MG63 (cell line): Measurements from ENCODE around the gene SLC44A3. TPM values are rescaled to one million over a fixed set of nuclear protein-coding genes. Genes with fewer than 3 reads are reported as not detected.

ENCODE experiments used
- DNase-seq: peaks from one replicate; pipeline ENCODE4 v3.0.0-alpha.2; 2020
- H3K27me3 ChIP-seq: fragments of 250-450 bp; sonication (Bioruptor Pico); 2 replicates; pipeline ENCODE4 v1.5.1; 2020; ENCODE audit warnings: mild to moderate bottlenecking, moderate library complexity
- H3K36me3 ChIP-seq: fragments of 250-450 bp; sonication (Bioruptor Pico); 2 replicates; pipeline ENCODE4 v1.5.1; 2020; ENCODE audit warnings: mild to moderate bottlenecking, moderate library complexity
- H3K4me3 ChIP-seq: fragments of 250-450 bp; sonication (Bioruptor Pico); 2 replicates; pipeline ENCODE4 v1.5.1; 2020; ENCODE audit warnings: mild to moderate bottlenecking, moderate library complexity
- H3K9me3 ChIP-seq: fragments of 250-450 bp; sonication (Bioruptor Pico); 2 replicates; pipeline ENCODE4 v1.5.1; 2020; ENCODE audit warnings: mild to moderate bottlenecking, moderate library complexity
- total RNA-seq: library from RNA; depleted of rRNA; stranded (reverse); fragments of >200 nt; shearing (Covaris generic); gene quantifications from 2 replicates; pipeline ENCODE4 v1.2.3, GENCODE V29; 2014; ENCODE audit warnings: low replicate concordance; rRNA removed

The SLC44A3 gene
- 0.26 and 0.57 TPM in 2 replicates for total RNA-seq

DNA sequence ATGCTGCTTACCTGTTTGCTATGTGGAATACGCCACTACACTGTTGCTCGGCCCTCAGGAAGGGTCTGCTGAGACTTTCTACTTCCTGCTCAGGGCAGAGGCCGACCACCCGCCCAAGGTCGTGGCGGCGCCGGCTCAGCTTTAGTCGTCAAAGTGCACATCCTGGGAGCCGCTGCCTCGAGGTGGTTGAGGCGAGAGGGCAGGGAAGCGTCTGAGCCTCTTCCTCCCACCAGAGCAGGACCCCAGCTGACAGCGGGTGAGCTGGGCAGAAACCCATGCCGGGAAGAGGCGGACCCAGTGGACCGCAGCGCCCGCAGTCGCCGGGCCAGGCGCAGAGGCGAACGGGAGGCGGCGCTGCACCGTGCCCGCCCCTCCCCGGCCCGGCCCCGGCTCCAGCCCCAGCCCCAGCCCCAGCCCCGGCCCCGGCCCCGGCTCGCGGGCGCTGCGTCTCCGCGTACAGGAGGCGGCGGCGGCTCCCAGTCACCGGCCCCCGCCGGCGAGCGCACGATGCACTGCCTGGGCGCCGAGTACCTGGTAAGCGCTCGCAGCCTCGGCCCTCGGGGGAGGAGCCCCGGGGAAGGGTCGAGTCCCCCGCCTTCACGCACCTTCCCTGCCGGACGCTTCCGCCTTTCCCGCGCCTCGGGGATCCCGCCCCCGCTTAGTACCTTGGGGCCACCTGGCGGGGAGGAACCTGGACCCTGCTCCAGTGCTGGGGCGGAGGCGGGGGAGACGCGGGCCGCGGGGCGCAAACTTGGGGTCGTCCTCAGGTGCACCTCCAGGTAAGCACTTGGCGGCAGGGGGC lies at the start of gene SLC44A3:
TSS of gene SLC44A3 (plus strand) at position 413 of the 802 bp plus-strand sequence. CDS start at position 508, 95 bp downstream.
- H3K27me3 ChIP-seq: no peaks in the 10 kb centered on the region; the same call in 1 of the 2 replicates
- no peaks in the 10 kb centered on the region for H3K36me3 ChIP-seq
- no peaks in the 10 kb centered on the region for H3K9me3 ChIP-seq
- peak; percentile 51 for DNase-seq
- H3K4me3 ChIP-seq: peak within 1 kb of the TSS; percentile 45

DNA sequence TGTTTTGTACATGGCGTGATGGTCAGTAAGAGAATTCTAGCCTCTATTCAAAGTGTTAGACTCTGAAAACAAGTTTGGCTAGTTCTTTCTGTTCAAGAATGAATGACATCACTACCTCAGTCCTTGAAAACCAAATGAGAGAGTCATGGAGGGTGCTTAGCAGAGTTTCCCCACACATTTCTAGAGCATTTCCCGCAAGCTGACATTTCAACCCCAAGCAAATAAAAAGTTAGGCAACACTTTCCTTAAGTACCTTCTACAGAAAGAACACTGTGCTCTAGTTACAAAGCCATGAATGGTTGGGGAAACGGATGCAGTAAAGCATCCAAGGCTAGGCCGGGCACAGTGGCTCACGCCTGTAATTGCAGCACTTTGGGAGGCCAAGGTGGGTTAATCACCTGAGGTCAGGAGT lies 47.9 kb upstream of the SLC44A3 start:
- DNase-seq: no peak
- no peaks in the 10 kb centered on the region for H3K27me3 ChIP-seq
- no peak overlapping the region for H3K4me3 ChIP-seq
- H3K36me3 ChIP-seq: no peaks in the 10 kb centered on the region
- no peaks in the 10 kb centered on the region; the same call in 1 of the 2 replicates for H3K9me3 ChIP-seq

GRCh38 chr1:94772845-94773244 lies 47.3 kb upstream of the SLC44A3 start:
- no peaks in the 10 kb centered on the region for H3K36me3 ChIP-seq
- no peaks in the 10 kb centered on the region for H3K27me3 ChIP-seq
- H3K4me3 ChIP-seq: no peak overlapping the region
- DNase-seq: no peak
- H3K9me3 ChIP-seq: no peaks in the 10 kb centered on the region; the same call in 1 of the 2 replicates

DNA sequence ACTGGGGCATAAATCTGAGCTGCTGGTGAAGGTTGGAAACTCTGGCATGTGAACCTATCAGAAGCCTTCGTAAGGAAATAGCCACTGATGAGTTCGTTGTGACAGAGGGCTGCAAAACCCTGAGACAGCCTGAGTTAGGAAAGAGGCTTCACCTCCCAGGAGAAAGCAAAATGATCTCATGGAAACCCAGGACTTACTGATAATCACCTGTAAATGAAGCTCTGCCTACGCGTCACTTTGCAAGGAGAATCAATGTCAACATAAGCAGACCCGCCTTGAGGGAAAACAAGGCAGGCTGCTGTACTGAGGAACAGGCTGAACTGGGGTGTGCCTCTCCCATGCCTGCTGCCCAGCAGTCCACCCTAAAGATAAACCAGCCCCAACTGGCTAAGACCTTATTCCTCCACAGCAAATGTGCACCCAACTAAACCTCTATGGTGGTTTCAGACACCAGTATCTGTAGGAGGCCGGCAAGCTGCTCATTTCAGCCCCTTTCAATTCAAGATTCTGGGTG lies 46.8 kb upstream of the SLC44A3 start:
- no peaks in the 10 kb centered on the region for H3K36me3 ChIP-seq
- H3K4me3 ChIP-seq: no peak overlapping the region
- no peaks in the 10 kb centered on the region for H3K27me3 ChIP-seq
- no peaks in the 10 kb centered on the region; the same call in 1 of the 2 replicates for H3K9me3 ChIP-seq
- no peak for DNase-seq

DNA sequence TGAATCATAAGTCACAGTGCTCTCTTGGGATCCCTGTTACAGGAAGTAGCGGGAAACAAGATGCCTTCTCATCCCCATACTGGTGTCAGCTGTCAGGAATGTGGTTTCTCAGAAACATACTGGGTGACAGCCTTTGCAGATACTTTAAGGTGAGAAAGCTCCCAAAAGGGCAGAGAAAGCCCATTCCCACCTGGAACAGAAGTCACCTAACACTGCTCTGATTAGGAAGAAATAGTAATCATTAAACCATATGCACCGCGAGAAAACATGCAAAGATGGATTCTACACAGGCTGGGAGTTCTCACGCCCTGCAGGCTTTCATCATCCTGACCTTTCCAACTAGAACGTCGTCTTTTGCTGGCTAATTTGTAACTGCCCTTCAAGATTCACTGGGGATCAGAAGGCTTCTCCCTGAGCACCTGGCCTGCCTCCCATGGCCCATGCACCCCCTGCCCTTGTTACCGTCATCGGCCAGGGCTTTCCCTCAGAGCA lies 46.2 kb upstream of the SLC44A3 start:
- no peak for DNase-seq
- Histone ChIP-seq H3K27me3 (no peaks in the 10 kb centered on the region), H3K4me3 (no peak overlapping the region), H3K36me3 (no peaks in the 10 kb centered on the region), H3K9me3 (no peaks in the 10 kb centered on the region; the same call in 1 of the 2 replicates)

DNA sequence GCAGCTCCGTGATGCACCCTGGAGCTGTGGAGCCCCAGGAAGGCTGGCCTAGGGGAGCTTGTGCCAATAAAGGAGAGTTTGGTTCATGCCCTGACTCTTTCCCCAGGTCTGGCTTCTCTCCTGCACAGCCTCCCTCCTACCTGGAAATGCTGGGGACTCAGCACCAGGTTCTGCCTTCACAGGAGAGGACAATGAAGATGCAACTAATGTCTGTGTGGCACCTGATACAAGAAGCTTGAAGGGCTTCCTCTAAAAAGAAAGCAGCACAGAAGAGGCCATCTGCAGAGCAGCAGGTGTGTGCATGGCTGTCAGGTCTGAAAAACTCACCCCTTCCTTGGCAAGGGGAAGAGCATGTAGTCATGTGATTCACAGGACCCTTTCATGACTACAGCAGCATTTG lies 43.7 kb upstream of the SLC44A3 start:
- H3K9me3 ChIP-seq: no peaks in the 10 kb centered on the region; the same call in 1 of the 2 replicates

GRCh38 chr1:94777281-94777680 lies 42.9 kb upstream of the SLC44A3 start:
- H3K4me3 ChIP-seq: no peak overlapping the region
- no peaks in the 10 kb centered on the region for H3K36me3 ChIP-seq
- no peaks in the 10 kb centered on the region; the same call in 1 of the 2 replicates for H3K9me3 ChIP-seq
- no peak for DNase-seq
- no peaks in the 10 kb centered on the region for H3K27me3 ChIP-seq

More for the DNA sequence above, 43.7 kb upstream of the SLC44A3 start:
- Histone ChIP-seq H3K4me3 (no peak overlapping the region), H3K27me3 (no peaks in the 10 kb centered on the region), H3K36me3 (no peaks in the 10 kb centered on the region)
- no peak for DNase-seq

DNA sequence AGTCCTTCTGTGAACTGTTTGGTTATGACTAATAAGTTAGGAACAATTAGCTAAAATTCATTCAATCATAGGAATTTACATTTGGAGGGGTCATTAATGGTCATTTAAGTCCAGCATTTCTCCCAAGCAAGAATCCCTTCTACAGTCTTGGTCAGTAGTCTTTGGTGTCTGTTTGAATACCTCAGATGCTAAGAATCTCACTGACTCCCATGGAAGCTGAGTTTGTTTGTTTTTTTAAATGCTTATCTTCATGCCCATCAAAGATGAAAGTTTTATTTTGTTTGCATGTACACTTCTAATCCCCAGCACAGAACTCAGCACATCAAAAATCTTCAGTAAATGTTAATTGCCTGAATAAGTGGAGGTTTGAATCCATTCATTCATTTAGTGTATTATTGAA lies 41.3 kb upstream of the SLC44A3 start:
- Histone ChIP-seq H3K36me3 (no peaks in the 10 kb centered on the region), H3K9me3 (no peaks in the 10 kb centered on the region; the same call in 1 of the 2 replicates), H3K27me3 (no peaks in the 10 kb centered on the region), H3K4me3 (no peak overlapping the region)
- DNase-seq: no peak

DNA sequence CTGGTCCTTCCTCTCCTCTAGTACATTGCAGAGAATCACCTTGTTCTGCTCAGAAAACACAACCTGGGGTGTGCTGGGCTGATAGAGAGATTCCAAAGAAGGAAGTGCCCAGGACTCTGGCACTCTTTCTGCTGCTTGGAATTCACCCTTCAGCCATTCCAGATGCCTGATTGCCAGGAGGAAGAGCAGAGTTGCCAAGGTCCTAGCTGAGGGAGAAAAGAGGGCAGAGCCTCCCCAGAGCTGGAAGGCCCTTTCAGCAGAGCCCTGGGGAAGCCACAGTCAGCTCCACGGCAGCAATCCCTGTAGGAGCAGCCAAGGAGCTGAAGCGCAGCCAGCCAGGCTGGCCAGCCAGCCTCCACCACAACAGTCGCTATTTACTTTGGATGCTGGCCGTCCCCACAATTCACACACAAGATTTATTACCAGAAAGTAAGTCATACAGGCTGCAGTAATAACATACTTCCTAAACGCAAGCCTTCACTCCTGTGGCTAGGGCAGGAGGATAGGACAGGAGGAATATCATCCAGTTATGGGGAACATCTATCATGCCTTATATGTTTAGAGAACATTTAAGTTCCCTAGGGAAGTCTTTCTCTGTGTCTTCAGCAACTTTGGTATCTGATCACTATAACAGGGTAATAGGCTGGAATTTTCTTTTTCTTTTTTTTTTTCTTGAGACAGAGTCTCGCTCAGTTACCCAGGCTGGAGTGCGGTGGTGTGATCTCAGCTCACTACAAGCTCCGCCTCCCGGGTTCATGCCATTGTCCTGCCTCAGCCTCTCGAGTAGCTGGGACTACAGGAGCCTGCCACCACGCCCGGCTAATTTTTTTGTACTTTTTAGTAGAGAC lies 36.6 kb upstream of the SLC44A3 start:
- no peaks in the 10 kb centered on the region for H3K27me3 ChIP-seq
- DNase-seq: peak; percentile 99
- H3K9me3 ChIP-seq: 0 out of 2 replicates have a peak, but pooled peaks cover 3% of the 10 kb centered on the region
- H3K4me3 ChIP-seq: no peak overlapping the region
- no peaks in the 10 kb centered on the region for H3K36me3 ChIP-seq

DNA sequence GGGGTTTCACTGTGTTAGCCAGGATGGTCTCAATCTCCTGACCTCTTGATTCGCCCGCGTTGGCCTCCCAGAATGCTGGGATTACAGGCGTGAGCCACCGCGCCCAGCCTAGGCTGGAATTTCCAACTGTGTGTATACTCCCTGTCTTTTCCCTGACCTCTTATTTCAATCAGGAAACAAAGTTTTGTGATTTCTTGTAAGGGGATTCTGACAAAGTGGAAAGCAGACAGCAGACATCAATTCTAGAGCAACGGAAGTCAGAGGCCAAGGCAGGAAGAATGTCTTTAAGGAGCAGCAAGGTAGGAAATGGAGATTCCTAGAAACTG lies 36.0 kb upstream of the SLC44A3 start:
- no peak for DNase-seq
- no peak overlapping the region for H3K4me3 ChIP-seq
- H3K9me3 ChIP-seq: 0 out of 2 replicates have a peak, but pooled peaks cover 3% of the 10 kb centered on the region
- H3K27me3 ChIP-seq: no peaks in the 10 kb centered on the region
- H3K36me3 ChIP-seq: no peaks in the 10 kb centered on the region

DNA sequence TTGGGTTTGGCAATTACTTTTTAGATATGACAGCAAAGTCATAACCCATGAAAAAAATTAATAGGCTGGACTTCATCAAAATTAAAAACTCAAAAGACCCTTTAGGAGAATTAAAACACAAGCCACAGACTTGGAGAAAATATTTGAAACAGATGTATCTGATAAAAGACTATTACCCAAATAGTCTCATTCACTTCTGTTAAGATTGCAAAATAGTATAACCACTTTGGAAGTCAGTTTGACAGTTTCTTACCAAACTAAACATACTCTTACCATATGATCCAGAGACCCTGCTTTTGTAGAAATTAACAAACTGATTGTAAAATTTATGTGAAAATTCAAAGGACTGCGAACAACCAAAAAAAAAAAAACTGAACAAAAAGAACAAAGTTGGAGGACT lies 32.5 kb upstream of the SLC44A3 start:
- no peak for DNase-seq
- Histone ChIP-seq H3K9me3 (0 out of 2 replicates have a peak, but pooled peaks cover 3% of the 10 kb centered on the region), H3K4me3 (no peak overlapping the region), H3K27me3 (no peaks in the 10 kb centered on the region), H3K36me3 (no peaks in the 10 kb centered on the region)

DNA sequence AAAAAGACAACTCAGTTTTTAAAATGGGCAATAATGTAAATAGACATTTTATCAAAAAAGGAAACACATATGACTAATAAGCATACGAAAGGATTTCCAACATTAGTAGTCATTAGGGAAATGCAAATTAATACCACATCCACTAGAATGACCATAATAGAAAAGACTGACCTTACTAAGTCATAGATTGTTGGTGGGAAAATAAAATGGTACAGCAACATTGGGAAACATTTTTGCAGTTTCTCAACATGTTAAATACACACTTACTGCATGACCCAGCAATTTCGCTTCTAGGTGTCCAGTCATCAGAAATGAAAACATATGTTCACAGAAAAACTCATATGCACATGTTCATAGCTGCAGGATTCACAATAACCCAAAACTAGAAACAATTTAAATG lies 29.9 kb upstream of the SLC44A3 start:
- no peak for DNase-seq

DNA sequence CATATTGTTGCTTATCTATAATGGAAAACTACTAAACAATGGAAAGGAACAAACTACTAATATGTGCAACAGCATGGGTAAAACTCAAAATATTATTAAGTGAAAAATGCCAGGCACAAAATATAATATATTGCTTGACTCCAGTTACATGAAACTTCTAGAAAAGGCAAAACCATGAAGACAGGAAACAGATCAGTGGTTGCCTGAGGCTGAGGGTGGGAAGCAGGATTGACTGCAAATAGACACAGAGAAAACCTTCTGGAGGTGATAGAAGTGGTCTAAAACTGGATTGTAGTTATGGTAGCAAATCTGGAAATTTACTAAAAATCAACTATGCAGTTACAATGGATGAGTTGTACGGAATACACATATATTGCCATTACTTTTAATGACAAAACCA lies 29.5 kb upstream of the SLC44A3 start:
- H3K4me3 ChIP-seq: no peak overlapping the region
- H3K9me3 ChIP-seq: peaks cover 5% of the 10 kb centered on the region
- H3K36me3 ChIP-seq: no peaks in the 10 kb centered on the region
- no peaks in the 10 kb centered on the region for H3K27me3 ChIP-seq
- no peak for DNase-seq

More for the DNA sequence above, 29.9 kb upstream of the SLC44A3 start:
- H3K9me3 ChIP-seq: peaks cover 5% of the 10 kb centered on the region
- H3K4me3 ChIP-seq: no peak overlapping the region
- H3K36me3 ChIP-seq: no peaks in the 10 kb centered on the region
- H3K27me3 ChIP-seq: no peaks in the 10 kb centered on the region

GRCh38 chr1:94792473-94793295 lies 27.5 kb upstream of the SLC44A3 start:
- DNase-seq: peak; percentile 36
- Histone ChIP-seq H3K9me3 (peaks cover 2% of the 10 kb centered on the region), H3K4me3 (no peak overlapping the region), H3K27me3 (no peaks in the 10 kb centered on the region), H3K36me3 (no peaks in the 10 kb centered on the region)

GRCh38 chr1:94793296-94793656 lies 26.9 kb upstream of the SLC44A3 start:
- H3K9me3 ChIP-seq: peaks cover 2% of the 10 kb centered on the region
- H3K4me3 ChIP-seq: no peak overlapping the region
- H3K36me3 ChIP-seq: no peaks in the 10 kb centered on the region
- no peak for DNase-seq
- H3K27me3 ChIP-seq: no peaks in the 10 kb centered on the region

- no peak for DNase-seq
- no peak overlapping the region for H3K4me3 ChIP-seq
- H3K36me3 ChIP-seq: no peaks in the 10 kb centered on the region
- H3K9me3 ChIP-seq: peaks cover 2% of the 10 kb centered on the region
- H3K27me3 ChIP-seq: no peaks in the 10 kb centered on the region
Observed at GRCh38 chr1:94795434-94795833, 24.7 kb upstream of the SLC44A3 start.
